Measurements from ENCODE around the gene HOOK1. TPM values are rescaled to one million over a fixed set of nuclear protein-coding genes. Genes with fewer than 3 reads are reported as not detected.
"Not testable (repeated sequence)": the region's sequence is repeated elsewhere in the genome, so short reads cannot be mapped to it uniquely, and the experiment has no call there.

HOOK1 gene
- total RNA-seq, 4 donors from 2014 or later = 22.3 to 38.1 (median 33.7) TPM

- no peaks in the 10 kb centered on the region for H3K9me3 ChIP-seq
- no peak overlapping the region for H3K4me3 ChIP-seq
- no peak for TF ChIP-seq POLR2A (IDR thresholded peaks at IDR 0.05)
- H3K36me3 ChIP-seq = no peaks in the 10 kb centered on the region
- peaks cover 7% of the 10 kb centered on the region for H3K27me3 ChIP-seq
- no peak overlapping the region for H3K27ac ChIP-seq
- H3K4me1 ChIP-seq = peaks cover 19% of the 10 kb centered on the region
- DNase-seq (ENCODE audit: low spot score in 2 of 2) = no peak
Measured at GRCh38 chr1:59819566-59820438, 5.1 kb downstream of the HOOK1 start.

GRCh38 chr1:59827055-59827643 lies 12.4 kb downstream of the HOOK1 start:
- Histone ChIP-seq H3K27me3 (no peaks in the 10 kb centered on the region), H3K27ac (no peak overlapping the region), H3K36me3 (no peaks in the 10 kb centered on the region), H3K4me3 (no peak overlapping the region), H3K4me1 (peaks cover 4% of the 10 kb centered on the region), H3K9me3 (no peaks in the 10 kb centered on the region)
- WGBS = 79% methylated on average over 4 of the region's 4 CpGs
- TF ChIP-seq POLR2AphosphoS5 (IDR thresholded peaks at IDR 0.05) (no peak), CTCF (IDR thresholded peaks at IDR 0.05) (no peak), POLR2A (IDR thresholded peaks at IDR 0.05) (no peak), EP300 (IDR thresholded peaks at IDR 0.05) (no peak)
- DNase-seq (ENCODE audit: low spot score in 2 of 2) = no peak

- H3K27me3 ChIP-seq = no peaks in the 10 kb centered on the region
- no peak overlapping the region for H3K27ac ChIP-seq
- H3K36me3 ChIP-seq = no peaks in the 10 kb centered on the region
- H3K4me3 ChIP-seq = no peak overlapping the region
- no peak for DNase-seq (ENCODE audit: low spot score in 2 of 2)
- peaks cover 4% of the 10 kb centered on the region for H3K4me1 ChIP-seq
- H3K9me3 ChIP-seq = no peaks in the 10 kb centered on the region
- WGBS = 65% methylated on average over 1 of the region's 1 CpG
- no peak for TF ChIP-seq POLR2AphosphoS5 (IDR thresholded peaks at IDR 0.05)
Measured at GRCh38 chr1:59828160-59828559, 13.4 kb downstream of the HOOK1 start.

GRCh38 chr1:59831529-59831928 lies 16.8 kb downstream of the HOOK1 start:
- H3K27ac ChIP-seq = no peak overlapping the region
- 51% methylated on average over 2 of the region's 2 CpGs for WGBS
- H3K4me3 ChIP-seq = no peak overlapping the region
- peaks cover 4% of the 10 kb centered on the region for H3K4me1 ChIP-seq
- DNase-seq (ENCODE audit: low spot score in 2 of 2) = no peak
- H3K9me3 ChIP-seq = no peaks in the 10 kb centered on the region
- no peaks in the 10 kb centered on the region for H3K27me3 ChIP-seq
- no peaks in the 10 kb centered on the region for H3K36me3 ChIP-seq
- TF ChIP-seq POLR2A (IDR thresholded peaks at IDR 0.05) (no peak), POLR2AphosphoS5 (IDR thresholded peaks at IDR 0.05) (no peak), EP300 (IDR thresholded peaks at IDR 0.05) (no peak), CTCF (IDR thresholded peaks at IDR 0.05) (no peak)

- no peak overlapping the region for H3K27ac ChIP-seq
- peaks cover 4% of the 10 kb centered on the region for H3K4me1 ChIP-seq
- no peak overlapping the region for H3K4me3 ChIP-seq
- no peaks in the 10 kb centered on the region for H3K27me3 ChIP-seq
- TF ChIP-seq POLR2A (IDR thresholded peaks at IDR 0.05) (no peak), POLR2AphosphoS5 (IDR thresholded peaks at IDR 0.05) (no peak), CTCF (IDR thresholded peaks at IDR 0.05) (no peak), EP300 (IDR thresholded peaks at IDR 0.05) (no peak)
- no peak for DNase-seq (ENCODE audit: low spot score in 2 of 2)
- H3K36me3 ChIP-seq = no peaks in the 10 kb centered on the region
- no peaks in the 10 kb centered on the region for H3K9me3 ChIP-seq
- WGBS = 84% methylated on average over 2 of the region's 2 CpGs
Measured at GRCh38 chr1:59833022-59833421, 18.3 kb downstream of the HOOK1 start.

- no peaks in the 10 kb centered on the region for H3K36me3 ChIP-seq
- no peak for DNase-seq (ENCODE audit: low spot score in 2 of 2)
- no peak overlapping the region for H3K4me3 ChIP-seq
- no peak overlapping the region for H3K27ac ChIP-seq
- H3K4me1 ChIP-seq = peaks cover 4% of the 10 kb centered on the region
- 37% methylated on average over 3 of the region's 3 CpGs for WGBS
- H3K27me3 ChIP-seq = no peaks in the 10 kb centered on the region
- no peaks in the 10 kb centered on the region for H3K9me3 ChIP-seq
- TF ChIP-seq POLR2A (IDR thresholded peaks at IDR 0.05) = no peak
- no peak for TF ChIP-seq POLR2AphosphoS5 (IDR thresholded peaks at IDR 0.05)
- no peak for TF ChIP-seq EP300 (IDR thresholded peaks at IDR 0.05)
- no peak for TF ChIP-seq CTCF (IDR thresholded peaks at IDR 0.05)
Measured at GRCh38 chr1:59833991-59834390, 19.2 kb downstream of the HOOK1 start.

- H3K4me1 ChIP-seq; H3K36me3 ChIP-seq; H3K27ac ChIP-seq; H3K4me3 ChIP-seq; H3K27me3 ChIP-seq; DNase-seq (ENCODE audit: low spot score in 2 of 2); H3K9me3 ChIP-seq: not testable (repeated sequence)
- WGBS = 56% methylated on average over 1 of the region's 1 CpG
Measured at GRCh38 chr1:59837857-59838256, 23.1 kb downstream of the HOOK1 start.

All from suprapubic skin (tissue), 4 donors.